HL-60 (cell line): ENCODE measurements around the gene HLA-DRA.

ENCODE experiments used
- CTCF ChIP-seq: IDR thresholded peaks from one replicate; pipeline ENCODE4 v1.5.1; 2011; ENCODE audit warnings: low read length, control low read depth, inconsistent platforms; ENCODE audit not compliant: insufficient read depth
- POLR2AphosphoS5 ChIP-seq: IDR thresholded peaks from 2 replicates; pipeline ENCODE4 v1.6.1; 2012; ENCODE audit warnings: low read depth

DNA sequence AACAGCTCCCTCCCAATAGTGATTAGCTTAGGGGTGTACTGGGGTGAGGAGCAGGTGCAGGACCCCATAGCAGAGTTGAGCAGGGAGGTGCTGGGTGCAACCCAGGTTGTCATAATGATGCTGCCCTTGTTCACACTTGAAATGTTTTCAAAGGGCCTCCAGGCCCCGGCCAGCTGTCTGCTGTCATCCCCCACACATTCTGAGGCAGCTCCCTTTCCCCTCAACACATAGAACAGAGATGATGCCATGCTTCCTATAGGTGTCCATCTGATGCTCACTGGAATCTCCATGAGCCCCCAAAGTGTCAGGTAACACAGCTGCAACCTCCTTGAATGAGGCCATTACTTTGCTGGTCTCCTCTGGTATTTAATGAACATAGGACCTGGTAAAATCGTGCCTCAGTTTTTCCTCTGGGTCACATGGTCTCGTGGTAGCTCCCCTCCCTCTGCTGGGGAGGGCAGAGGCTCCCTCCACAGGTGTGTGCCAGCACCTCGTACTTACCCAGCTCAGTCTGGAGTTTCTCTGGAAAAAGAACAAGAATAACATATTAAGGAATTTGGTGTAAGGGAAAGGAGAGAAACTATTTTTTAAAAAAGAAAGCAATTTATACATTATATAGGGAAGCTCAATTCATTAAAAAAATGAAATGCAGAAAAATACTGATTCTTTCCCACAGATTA, 38.3 kb upstream of the HLA-DRA start:
- no peak for TF ChIP-seq POLR2AphosphoS5
- no peak for TF ChIP-seq CTCF
